A172 (cell line): ENCODE measurements around the gene UNC93B1. TPM values are rescaled to one million over a fixed set of nuclear protein-coding genes. Genes with fewer than 3 reads are reported as not detected.
"Not testable (repeated sequence)": the region's sequence is repeated elsewhere in the genome, so short reads cannot be mapped to it uniquely, and the experiment has no call there.

Experiments used
- DNase-seq: peaks from one replicate; pipeline ENCODE4 v3.0.0-alpha.2; 2015; ENCODE audit warnings: low spot score
- total RNA-seq: library from RNA; depleted of rRNA; stranded (reverse); fragments of >200 nt; shearing (Covaris generic); gene quantifications from 2 replicates; pipeline ENCODE4 v1.2.3, GENCODE V29; 2014

UNC93B1 gene
- total RNA-seq, 1 experiment from 2014 or later = 22.1 TPM

DNA sequence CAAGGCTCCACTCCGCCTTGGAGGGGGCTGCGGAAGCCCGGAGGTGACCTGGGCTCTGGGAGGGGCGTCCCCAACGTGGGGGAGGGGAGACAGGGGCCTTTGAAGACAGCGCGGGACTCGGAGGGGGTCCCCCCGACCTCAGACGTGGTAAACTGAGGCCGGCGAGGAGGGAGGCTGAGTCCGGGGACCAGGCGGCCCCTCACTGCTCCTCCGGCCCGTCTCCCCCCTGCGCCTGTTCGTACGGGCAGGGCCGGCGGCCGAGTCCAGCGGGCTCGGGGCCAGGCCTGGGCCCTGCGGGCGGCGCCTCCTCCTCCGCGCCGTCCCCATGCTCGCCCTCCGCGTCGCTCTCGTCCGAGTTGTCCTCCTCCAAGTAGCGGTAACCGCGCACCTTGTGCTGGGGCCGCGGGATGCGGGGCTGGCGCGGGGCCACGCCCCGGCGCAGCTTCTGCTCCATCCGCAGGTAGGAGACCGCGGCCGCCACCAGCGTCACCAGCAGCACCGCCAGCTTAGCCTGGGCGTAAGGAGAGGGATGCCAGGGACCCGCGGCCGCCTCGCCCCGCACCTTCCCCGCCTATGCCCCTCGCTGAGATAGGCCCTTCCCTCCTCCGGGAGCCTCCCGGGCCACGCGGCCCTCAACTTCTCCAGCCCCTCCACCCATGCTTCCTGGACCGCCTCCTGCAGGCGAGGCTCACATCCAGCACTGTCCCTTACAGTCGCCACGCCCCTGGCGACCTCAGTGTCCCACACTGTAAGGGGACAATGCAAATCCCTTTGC lies 12.4 kb downstream of the UNC93B1 start:
- not testable (repeated sequence) for DNase-seq

GRCh38 chr11:67990546-67991346 lies 13.2 kb downstream of the UNC93B1 start:
- DNase-seq = not testable (repeated sequence)

DNA sequence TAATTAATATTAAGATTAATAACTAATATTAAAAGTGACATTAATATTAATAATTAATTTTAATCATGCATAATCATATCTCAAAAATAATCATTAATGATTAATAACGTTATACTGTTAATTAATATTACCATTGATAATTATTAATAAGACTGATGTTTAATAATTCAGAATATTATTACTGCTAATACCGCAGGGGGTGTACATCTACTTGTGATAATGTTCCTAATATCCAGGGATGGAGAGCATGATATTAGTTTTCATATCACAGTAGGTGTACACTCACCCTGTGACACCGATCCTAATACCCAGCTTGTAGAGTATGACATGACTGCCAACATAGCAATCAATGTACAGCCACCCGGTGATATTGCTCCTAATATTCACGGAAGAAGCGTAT lies 18.6 kb downstream of the UNC93B1 start:
- DNase-seq = not testable (repeated sequence)

DNA sequence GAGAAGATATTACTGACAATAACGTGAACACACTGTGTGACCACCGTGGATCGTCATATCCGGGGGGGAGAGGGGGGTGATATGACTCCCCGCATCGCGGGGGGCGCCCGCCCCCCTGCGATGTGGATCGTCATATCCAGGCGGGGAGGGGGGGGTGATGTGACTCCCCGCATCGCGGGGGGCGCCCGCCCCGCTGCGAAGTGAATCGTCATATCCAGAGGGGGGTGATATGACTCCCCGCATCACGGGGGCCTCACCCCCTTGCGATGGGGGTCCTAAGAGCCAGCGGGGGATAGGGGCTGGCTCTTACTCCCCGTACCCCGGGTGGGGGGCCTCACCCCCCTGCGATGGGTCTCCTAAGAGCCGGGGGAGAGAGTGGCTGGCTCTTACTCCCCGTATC lies 19.9 kb downstream of the UNC93B1 start:
- no peak for DNase-seq

DNA sequence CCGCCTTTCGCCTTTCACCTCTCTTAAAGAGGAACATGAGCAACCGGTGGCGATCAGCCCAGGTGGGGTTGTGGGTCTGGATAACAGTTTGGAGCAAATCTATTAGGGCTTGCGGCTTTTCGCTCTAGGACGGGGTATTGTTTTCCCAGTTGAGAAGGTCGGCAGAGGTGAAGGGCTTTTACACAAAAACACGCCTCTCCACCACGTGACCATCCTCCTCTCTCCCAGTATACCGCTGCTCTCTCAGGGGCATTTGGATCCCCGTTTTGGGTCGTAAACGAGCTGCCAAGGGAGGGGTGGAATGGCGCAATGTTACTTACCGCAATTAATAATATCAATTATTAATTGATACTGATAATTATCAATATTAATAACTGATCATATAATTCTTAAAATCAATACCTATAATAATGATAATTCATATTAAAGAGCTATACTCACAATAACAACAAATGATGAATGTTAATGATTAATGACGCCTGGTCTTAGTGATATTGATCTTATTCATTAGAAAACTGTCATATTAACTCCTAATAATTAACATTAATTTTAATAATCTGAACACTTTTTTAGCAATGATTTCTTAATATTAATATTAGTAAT lies 21.5 kb downstream of the UNC93B1 start:
- not testable (repeated sequence) for DNase-seq

- DNase-seq = not testable (repeated sequence)
These were observed 22.7 kb downstream of the UNC93B1 start for GRCh38 chr11:67981226-67981625.

DNA sequence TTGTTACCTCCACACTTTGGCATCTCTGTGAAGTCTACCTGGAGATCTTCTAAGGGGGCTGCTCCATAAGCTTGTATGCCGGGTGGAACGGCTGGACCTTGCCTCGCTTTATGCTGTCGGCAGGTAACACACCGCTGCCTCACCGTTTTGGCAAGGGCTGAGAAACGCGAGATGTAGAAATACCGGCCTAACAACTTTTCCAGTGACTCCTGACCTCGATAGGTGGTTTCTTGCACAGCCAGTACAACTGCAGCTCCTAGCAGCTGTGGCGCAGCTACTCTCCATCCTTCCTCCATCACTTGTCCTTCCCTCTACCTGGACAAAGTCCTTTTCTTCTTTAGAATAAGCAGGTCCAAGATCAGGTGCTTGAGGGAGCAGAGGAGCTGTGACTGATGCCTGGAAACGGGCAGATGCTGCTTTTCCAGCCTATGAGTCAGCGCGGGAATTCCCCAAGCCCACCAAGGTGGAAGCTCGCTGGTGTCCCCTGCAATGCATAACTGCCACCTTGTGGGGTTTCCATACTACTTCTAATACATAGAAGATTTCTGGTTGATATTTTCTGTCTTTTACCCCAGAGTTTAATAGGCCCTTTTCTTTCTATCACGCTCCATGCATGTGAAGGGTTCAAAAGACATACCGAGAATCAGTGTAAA lies 25.0 kb downstream of the UNC93B1 start:
- not testable (repeated sequence) for DNase-seq

GRCh38 chr11:67974746-67975145 lies 29.2 kb downstream of the UNC93B1 start:
- not testable (repeated sequence) for DNase-seq

- DNase-seq = not testable (repeated sequence)
These were observed 38.0 kb downstream of the UNC93B1 start for GRCh38 chr11:67965830-67966348.

- not testable (repeated sequence) for DNase-seq
These were observed 39.2 kb downstream of the UNC93B1 start for GRCh38 chr11:67964746-67965145.

DNA sequence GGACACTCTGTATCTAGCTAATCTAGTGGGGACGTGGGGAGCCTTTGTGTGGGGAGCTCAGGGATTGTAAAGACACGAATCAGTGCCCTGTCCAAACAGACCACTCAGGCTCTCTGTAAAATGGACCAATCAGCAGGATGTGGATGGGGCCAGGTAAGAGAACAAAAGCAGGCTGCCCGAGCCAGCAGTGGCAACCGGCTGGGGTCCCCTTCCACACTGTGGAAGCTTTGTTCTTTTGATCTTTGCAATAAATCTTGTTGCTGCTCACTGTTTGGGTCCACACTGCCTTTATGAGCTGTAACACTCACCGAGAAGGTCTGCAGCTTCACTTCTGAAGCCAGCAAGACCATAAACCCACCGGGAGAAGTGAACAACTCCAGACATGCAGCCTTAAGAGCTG lies 40.0 kb downstream of the UNC93B1 start:
- DNase-seq = not testable (repeated sequence)

- not testable (repeated sequence) for DNase-seq
These were observed 40.7 kb downstream of the UNC93B1 start for GRCh38 chr11:67963217-67963616.

GRCh38 chr11:67956236-67956635 lies 47.7 kb downstream of the UNC93B1 start:
- not testable (repeated sequence) for DNase-seq

DNA sequence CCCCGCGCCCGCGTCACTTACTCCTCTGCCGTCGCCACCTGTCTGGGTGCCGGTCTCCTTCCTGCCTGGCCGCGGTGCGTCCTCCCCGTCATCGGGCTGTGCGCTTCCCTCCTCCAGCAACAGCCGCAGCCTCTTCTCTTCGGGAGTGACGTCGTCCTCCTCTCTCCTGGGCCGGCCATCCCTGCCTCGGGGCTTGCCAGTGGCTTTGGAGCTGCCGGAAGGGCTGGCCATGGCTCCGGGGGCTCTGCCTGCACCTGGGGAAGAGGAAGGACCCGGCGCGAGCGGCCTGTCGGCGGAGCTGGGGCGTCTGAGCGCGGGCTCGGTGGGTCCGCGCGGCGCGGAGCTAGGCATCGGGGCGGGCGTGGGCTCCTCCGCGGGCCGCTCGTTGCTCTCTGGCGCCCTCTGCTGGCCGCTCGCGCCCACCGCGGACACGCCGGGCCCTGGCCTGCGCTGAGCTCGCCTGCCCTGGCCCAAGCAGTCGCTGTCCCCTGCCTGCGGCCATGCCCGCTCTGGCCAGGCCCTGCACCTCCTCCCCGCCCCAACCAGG lies 48.4 kb downstream of the UNC93B1 start:
- peak; percentile 36 for DNase-seq

DNA sequence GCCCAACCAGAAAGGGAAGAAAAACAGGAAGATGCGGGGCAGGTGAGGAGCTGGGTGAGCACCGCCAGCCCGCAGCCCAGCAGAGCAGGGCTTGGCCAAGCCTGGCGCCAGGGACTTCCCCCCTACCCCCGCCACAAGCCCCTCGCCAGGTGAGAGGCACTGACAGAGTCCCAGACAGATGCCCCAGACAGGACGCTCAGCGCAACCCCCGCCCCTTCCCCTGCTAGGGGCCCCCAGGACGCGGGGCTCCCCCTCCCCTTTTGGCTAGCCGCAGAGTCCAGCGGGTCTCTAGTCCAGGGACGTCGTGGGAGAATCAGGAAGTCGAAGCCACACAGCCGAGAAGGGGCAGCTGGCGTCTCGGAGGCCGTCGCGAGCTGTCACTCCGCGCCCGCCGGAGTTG lies 48.9 kb downstream of the UNC93B1 start:
- DNase-seq = not testable (repeated sequence)

- not testable (repeated sequence) for DNase-seq
These were observed 49.6 kb downstream of the UNC93B1 start for GRCh38 chr11:67954251-67954650.

DNA sequence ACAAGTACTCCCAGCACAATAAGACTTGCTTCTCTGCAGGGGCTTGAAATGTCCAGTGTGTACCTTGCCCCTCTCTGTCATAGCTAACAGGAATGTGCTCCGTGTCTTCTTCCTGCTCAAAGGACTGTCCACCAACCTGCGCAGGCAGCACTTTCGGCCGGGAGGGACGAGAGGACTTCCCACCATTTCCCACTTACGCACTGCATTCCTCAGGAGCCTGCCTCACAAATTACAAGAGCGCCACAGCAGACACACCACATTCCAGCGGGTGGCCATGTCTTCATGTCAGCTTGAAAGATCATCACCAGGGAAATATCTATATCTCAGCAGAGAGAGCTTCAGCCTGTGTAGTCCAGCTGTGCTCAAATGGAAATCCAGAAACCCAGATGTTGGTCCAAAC lies 53.2 kb downstream of the UNC93B1 start:
- DNase-seq = not testable (repeated sequence)

DNA sequence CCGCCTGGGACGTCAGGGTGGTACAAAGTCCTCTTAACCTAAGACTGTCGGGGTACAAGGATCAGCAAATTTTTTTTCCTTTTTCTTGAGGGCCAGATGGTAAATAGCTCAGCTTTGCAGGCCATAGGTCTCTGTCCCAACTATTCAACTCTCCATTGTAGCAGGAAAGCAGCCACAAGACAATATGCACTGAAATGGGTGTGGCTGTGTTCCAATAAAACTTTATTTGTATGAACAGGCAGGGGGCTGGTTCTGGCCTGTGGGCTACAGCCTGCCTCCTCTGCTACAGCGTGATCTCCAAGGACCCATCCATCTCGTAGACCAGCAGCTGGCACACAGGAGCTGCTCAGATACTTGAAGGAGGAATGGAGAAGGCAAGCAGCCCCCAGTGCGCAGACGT lies 56.1 kb downstream of the UNC93B1 start:
- not testable (repeated sequence) for DNase-seq

- DNase-seq = not testable (repeated sequence)
These were observed 57.5 kb downstream of the UNC93B1 start for GRCh38 chr11:67946403-67946802.

- not testable (repeated sequence) for DNase-seq
These were observed 60.5 kb downstream of the UNC93B1 start for GRCh38 chr11:67943406-67943805.
